T-helper 22 cell (primary cell): ENCODE data around the gene PPP2R2D.
"Not testable (repeated sequence)": the region's sequence is repeated elsewhere in the genome, so short reads cannot be mapped to it uniquely, and the experiment has no call there.

Source experiments
- DNase-seq: peaks from one replicate; pipeline ENCODE4 v3.0.0-alpha.2; 2020; ENCODE audit warnings: low read depth

Gene PPP2R2D

DNA sequence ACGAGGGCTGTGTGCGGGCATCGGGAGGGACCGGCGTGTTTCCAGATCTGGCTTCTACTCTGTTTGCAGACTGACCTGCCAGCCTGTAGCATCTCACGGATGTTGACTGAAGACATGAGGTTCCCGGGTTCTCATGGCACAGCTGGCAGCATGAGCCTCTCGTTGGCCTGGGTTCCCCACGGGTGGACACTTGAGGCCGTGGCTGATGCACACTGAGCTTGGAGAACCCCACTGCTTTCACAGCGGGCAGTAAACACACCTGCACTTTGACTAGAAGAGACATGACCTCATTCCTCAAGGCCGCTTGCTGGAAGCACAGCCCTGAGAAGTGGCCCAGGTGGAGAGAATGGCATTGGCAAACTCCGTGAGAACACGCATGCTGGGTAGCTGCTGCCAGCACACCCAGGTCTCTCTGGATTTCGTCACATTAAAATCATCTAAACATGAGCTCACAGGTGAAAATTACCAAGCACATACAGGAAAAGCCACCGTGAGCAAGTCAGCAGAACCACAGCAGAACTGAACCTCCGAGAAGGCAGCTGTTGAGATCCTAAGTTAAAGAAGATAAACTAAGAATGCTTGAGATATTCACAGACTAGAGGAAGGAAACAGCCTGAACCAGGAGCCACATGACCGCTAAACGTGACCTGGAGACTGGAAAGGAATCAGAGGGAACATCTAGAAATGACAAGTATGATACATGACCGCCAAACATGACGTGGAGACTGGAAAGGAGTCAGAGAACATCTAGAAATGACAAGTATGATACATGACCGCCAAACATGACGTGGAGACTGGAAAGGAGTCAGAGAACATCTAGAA lies 48.4 kb downstream of the PPP2R2D start:
- no peak for DNase-seq

DNA sequence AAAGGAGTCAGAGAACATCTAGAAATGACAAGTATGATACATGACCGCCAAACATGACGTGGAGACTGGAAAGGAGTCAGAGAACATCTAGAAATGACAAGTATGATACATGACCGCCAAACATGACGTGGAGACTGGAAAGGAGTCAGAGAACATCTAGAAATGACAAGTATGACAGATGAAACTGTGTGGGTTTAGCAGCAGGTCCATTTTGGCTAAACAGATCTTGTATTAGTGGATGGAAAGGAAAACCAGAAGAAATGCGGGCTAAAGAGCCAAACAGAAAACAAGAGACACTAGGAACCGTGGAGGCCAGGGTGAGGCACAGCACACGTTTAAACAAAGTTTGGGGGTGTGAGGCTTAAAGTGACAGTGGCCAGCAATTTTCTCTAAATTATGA lies 49.1 kb downstream of the PPP2R2D start:
- DNase-seq, result not testable (repeated sequence)

DNA sequence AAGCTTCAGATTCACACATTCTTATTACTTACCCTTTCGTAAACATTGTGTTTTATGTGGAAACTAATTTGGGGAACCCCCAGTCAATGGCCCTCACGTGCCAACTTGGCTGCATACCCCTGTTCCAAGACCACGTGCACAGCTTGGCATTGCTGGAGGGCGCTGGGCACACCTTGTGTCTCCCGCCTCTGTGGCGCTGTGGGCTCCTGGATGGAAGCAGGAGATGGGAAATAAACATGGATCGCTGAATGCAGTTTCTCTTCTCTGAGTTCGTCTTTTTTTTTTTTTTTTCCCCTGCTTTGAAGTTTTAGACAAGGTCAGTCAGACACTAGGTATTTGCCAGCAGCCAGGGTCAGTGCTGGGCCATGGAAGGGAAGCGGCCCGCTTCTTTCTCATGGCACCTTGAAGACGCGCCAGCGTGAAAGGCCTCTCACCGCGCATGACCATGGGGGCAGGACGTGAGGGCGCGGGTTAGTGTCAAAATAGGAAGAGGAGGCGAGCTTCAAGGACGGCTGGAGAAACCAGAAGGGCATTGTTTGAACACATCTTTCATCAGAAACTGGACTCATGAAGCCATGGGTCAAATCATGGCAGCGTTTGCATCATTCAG lies 53.7 kb downstream of the PPP2R2D start:
- DNase-seq, result no peak

DNA sequence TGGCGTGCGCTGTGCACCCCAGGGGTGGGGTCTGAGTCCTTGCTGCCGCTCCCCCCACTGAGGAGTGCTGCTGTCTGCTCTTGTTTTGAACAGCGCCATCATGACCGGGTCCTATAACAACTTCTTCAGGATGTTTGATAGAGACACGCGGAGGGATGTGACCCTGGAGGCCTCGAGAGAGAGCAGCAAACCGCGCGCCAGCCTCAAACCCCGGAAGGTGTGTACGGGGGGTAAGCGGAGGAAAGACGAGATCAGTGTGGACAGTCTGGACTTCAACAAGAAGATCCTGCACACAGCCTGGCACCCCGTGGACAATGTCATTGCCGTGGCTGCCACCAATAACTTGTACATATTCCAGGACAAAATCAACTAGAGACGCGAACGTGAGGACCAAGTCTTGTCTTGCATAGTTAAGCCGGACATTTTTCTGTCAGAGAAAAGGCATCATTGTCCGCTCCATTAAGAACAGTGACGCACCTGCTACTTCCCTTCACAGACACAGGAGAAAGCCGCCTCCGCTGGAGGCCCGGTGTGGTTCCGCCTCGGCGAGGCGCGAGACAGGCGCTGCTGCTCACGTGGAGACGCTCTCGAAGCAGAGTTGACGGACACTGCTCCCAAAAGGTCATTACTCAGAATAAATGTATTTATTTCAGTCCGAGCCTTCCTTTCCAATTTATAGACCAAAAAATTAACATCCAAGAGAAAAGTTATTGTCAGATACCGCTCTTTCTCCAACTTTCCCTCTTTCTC lies 55.0 kb downstream of the PPP2R2D start:
- DNase-seq, result no peak

GRCh38 chr10:131959841-131960240 lies 59.0 kb downstream of the PPP2R2D start:
- no peak for DNase-seq

GRCh38 chr10:131960631-131961046 lies 59.8 kb downstream of the PPP2R2D start:
- DNase-seq, result no peak

GRCh38 chr10:131961047-131961776 lies 60.4 kb downstream of the PPP2R2D start:
- no peak for DNase-seq

- no peak for DNase-seq
These were observed 61.2 kb downstream of the PPP2R2D start for GRCh38 chr10:131961777-131962662.

DNA sequence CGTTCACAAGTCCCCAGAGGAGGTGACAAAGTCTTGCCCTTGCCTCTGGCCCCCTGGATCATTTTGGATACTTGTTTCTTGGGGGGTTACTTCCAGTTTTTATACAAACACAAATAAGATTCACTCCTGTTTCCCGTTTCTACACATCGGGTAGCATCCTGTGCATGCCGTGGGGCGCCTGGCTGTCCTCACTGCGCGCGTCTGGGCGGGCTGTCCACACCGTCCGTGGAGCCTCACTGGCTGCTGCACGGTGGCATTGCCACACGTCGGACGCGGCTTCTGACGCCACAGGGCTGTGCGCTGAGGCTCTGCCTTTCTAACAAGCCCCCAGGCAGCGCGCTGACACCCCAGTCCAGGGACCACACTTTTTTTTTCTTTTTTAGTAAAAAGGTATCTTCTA lies 62.5 kb downstream of the PPP2R2D start:
- DNase-seq, result no peak

- no peak for DNase-seq
These were observed 63.0 kb downstream of the PPP2R2D start for GRCh38 chr10:131963811-131964210.

GRCh38 chr10:131964298-131964697 lies 63.5 kb downstream of the PPP2R2D start:
- no peak for DNase-seq

GRCh38 chr10:131968949-131969348 lies 68.1 kb downstream of the PPP2R2D start:
- no peak for DNase-seq

GRCh38 chr10:131970946-131971345 lies 70.1 kb downstream of the PPP2R2D start:
- DNase-seq, result no peak

DNA sequence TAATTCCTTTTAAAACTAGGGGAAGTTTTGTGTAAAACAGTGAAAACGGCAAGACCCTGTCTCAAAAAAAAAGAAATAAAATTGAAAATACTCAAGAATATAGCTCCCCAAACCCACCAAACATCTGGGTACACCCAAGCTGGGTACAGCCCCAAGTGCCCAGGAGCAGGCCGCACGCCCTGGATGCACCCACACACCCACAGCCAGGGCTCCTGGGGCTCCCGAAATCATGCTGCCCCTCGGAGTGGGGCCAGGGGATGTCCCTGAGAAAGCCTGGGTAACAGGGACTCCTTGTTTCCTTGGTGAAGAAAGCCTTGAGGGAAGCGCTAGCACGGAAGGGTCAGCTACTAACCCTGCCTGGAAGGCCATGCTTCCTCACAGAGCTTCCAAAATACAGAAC lies 70.8 kb downstream of the PPP2R2D start:
- DNase-seq, result no peak

DNA sequence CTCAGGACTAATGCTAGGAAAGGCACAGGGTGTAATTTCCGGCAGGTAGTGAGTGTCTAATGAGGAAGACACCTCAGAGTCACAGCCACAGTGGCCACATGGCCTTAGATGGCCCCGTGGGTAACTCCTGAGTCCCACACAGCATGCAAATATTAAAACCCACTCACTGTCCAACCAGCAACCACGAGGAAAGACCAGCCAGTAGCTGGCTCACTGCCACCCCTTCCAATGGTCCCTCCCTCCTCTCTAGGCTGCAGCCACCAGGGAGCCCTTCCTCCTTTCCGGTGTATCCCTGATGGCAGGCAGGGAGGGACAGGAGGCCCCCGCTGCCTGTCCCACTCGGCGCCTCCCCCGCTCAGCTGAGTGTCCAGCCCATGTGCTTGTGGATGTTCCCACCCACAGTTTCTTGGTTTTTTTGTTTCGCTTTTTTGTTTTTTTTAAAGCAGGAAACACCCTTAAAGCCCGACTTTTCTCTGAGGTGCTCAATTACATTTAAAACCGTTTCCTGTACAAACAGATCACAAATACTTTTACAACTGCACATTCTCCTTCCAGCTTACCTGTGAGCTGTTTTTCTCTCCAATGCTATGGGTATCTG lies 71.8 kb downstream of the PPP2R2D start:
- no peak for DNase-seq

- no peak for DNase-seq
These were observed 72.5 kb downstream of the PPP2R2D start for GRCh38 chr10:131973160-131973951.

DNA sequence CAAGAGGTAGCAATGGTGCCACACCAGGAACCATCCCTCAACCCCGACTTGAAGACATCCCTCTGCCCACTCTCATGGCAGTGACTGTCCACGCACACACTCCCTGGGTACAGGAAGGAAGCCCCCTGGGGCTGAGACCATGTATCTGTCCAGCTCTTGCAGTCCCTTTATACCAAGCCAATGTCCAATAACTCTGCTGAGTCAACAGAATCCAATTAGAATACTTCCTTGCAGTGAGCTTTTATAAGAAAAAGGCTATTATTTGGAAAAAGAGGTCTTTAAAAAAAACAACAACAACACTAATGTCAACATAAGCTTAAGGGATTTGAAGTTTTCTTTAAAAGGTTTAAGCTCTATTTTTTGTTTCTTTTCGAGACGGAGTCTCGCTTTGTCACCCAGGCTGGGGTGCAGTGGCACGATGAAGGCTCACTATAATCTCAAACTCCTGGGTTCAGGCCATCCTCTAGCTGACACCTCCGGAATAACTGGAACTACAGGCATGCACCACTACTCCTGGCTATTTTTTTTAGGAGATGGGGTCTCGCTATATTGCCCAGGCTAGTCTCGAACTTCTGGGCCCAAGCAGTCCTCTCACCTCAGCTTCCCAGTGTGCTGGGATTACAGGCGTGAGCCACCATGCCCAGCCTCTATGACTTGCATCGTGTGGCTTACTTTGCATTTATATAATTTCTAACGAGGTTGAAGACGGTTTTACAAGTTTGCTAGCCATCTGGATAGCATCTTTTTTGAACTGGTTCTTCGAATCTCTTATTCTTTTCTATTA lies 73.4 kb downstream of the PPP2R2D start:
- no peak for DNase-seq

- no peak for DNase-seq
These were observed 74.2 kb downstream of the PPP2R2D start for GRCh38 chr10:131975003-131975402.

DNA sequence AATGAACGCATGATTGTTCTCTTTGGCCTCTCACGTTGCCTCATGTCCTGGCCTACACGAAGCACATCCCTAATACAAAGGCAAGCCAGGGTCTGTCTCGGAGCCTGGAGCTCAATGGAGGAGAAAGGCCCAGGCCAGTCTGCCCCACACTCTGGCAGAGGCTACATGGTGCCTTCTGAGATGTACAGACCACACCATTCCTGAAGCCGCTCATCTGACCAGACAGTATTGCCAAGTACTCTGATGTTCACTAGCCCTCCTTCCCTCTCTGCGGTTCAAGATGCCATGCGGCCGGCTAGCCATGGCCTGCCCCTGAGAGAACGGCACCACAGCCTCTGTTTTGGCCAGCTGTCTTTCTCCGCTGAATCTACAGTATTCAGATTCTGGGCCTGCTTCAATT lies 75.0 kb downstream of the PPP2R2D start:
- no peak for DNase-seq
